Measurements from ENCODE around the gene EFNA1. TPM values are rescaled to one million over a fixed set of nuclear protein-coding genes. Genes with fewer than 3 reads are reported as not detected.

Gene EFNA1
- total and polyA plus RNA-seq, 2 of the 13 experiments (the other 11 are each of a cell fraction or from before 2014, with no cell fraction given) = 81.8 to 874 TPM

DNA sequence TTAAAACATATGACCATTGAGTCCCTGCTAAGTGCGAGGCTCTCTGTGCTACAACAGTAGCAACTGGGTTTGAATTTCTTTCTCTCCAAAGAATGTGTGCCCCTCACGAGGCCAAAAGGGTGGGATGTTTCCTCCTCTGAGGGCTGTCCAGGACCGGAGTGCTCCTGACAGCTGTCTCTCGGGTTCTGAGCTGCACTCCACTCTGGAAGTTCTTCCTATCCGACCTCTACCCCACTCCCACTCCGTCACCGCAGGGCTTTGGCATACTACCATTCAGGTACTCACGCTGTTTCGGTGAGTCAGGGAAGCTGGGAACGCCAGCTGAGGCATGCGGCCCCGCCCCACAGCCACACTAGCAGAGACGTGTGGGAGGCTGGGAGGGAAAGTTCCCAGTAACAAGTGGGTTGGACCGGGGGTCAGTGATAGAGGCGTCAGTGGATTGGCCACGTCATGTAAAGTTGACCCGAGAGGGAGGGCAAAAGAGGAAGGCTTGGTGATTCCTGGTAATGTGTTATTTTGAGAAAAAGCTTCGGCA lies 7.3 kb downstream of the EFNA1 start (continued):
- TF ChIP-seq ZNF280B (CRISPR knock-in tag; IDR thresholded peaks at IDR 0.05; ENCODE audit: borderline replicate concordance) (no peak; the same call in 1 of the 2 replicates), CBX5 (CRISPR knock-in tag; IDR thresholded peaks at IDR 0.05; ENCODE audit: borderline replicate concordance) (no peak), ZNF773 (CRISPR knock-in tag; IDR thresholded peaks at IDR 0.05; ENCODE audit: borderline replicate concordance) (no peak; the same call in 1 of the 2 replicates), CBX1 (IDR thresholded peaks at IDR 0.05; ENCODE audit: low read depth) (no peak), ZNF740 (CRISPR knock-in tag; IDR thresholded peaks at IDR 0.05) (no peak), PITX1 (CRISPR knock-in tag; IDR thresholded peaks at IDR 0.05) (no peak), ISX (CRISPR knock-in tag; conservative IDR thresholded peaks at IDR 0.05) (0 out of 2 replicates have a peak, but pooled peaks have one; percentile 53), PAX8 (CRISPR knock-in tag; IDR thresholded peaks at IDR 0.05; ENCODE audit: borderline replicate concordance) (no peak), BCL6 (CRISPR knock-in tag; IDR thresholded peaks at IDR 0.05) (peak; percentile 37; the same call in 1 of the 2 replicates), ZNF704 (CRISPR knock-in tag; IDR thresholded peaks at IDR 0.05; ENCODE audit: borderline replicate concordance) (no peak), HOXA7 (CRISPR knock-in tag; IDR thresholded peaks at IDR 0.05) (no peak), ZNF496 (CRISPR knock-in tag; IDR thresholded peaks at IDR 0.05; ENCODE audit: insufficient replicate concordance) (no peak), ZNF614 (CRISPR knock-in tag; IDR thresholded peaks at IDR 0.05; ENCODE audit: borderline replicate concordance) (no peak)
- TF ChIP-seq, protein P1, sequence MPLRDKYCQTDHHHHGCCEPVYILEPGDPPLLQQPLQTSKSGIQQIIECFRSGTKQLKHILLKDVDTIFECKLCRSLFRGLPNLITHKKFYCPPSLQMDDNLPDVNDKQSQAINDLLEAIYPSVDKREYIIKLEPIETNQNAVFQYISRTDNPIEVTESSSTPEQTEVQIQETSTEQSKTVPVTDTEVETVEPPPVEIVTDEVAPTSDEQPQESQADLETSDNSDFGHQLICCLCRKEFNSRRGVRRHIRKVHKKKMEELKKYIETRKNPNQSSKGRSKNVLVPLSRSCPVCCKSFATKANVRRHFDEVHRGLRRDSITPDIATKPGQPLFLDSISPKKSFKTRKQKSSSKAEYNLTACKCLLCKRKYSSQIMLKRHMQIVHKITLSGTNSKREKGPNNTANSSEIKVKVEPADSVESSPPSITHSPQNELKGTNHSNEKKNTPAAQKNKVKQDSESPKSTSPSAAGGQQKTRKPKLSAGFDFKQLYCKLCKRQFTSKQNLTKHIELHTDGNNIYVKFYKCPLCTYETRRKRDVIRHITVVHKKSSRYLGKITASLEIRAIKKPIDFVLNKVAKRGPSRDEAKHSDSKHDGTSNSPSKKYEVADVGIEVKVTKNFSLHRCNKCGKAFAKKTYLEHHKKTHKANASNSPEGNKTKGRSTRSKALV (CRISPR knock-in tag; IDR thresholded peaks at IDR 0.05) = peak; percentile 95
- TF ChIP-seq, protein P2, sequence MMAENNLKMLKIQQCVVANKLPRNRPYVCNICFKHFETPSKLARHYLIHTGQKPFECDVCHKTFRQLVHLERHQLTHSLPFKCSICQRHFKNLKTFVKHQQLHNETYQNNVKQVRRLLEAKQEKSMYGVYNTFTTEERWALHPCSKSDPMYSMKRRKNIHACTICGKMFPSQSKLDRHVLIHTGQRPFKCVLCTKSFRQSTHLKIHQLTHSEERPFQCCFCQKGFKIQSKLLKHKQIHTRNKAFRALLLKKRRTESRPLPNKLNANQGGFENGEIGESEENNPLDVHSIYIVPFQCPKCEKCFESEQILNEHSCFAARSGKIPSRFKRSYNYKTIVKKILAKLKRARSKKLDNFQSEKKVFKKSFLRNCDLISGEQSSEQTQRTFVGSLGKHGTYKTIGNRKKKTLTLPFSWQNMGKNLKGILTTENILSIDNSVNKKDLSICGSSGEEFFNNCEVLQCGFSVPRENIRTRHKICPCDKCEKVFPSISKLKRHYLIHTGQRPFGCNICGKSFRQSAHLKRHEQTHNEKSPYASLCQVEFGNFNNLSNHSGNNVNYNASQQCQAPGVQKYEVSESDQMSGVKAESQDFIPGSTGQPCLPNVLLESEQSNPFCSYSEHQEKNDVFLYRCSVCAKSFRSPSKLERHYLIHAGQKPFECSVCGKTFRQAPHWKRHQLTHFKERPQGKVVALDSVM (CRISPR knock-in tag; IDR thresholded peaks at IDR 0.05) = no peak
- TF ChIP-seq, protein P3, sequence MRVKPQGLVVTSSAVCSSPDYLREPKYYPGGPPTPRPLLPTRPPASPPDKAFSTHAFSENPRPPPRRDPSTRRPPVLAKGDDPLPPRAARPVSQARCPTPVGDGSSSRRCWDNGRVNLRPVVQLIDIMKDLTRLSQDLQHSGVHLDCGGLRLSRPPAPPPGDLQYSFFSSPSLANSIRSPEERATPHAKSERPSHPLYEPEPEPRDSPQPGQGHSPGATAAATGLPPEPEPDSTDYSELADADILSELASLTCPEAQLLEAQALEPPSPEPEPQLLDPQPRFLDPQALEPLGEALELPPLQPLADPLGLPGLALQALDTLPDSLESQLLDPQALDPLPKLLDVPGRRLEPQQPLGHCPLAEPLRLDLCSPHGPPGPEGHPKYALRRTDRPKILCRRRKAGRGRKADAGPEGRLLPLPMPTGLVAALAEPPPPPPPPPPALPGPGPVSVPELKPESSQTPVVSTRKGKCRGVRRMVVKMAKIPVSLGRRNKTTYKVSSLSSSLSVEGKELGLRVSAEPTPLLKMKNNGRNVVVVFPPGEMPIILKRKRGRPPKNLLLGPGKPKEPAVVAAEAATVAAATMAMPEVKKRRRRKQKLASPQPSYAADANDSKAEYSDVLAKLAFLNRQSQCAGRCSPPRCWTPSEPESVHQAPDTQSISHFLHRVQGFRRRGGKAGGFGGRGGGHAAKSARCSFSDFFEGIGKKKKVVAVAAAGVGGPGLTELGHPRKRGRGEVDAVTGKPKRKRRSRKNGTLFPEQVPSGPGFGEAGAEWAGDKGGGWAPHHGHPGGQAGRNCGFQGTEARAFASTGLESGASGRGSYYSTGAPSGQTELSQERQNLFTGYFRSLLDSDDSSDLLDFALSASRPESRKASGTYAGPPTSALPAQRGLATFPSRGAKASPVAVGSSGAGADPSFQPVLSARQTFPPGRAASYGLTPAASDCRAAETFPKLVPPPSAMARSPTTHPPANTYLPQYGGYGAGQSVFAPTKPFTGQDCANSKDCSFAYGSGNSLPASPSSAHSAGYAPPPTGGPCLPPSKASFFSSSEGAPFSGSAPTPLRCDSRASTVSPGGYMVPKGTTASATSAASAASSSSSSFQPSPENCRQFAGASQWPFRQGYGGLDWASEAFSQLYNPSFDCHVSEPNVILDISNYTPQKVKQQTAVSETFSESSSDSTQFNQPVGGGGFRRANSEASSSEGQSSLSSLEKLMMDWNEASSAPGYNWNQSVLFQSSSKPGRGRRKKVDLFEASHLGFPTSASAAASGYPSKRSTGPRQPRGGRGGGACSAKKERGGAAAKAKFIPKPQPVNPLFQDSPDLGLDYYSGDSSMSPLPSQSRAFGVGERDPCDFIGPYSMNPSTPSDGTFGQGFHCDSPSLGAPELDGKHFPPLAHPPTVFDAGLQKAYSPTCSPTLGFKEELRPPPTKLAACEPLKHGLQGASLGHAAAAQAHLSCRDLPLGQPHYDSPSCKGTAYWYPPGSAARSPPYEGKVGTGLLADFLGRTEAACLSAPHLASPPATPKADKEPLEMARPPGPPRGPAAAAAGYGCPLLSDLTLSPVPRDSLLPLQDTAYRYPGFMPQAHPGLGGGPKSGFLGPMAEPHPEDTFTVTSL (CRISPR knock-in tag; IDR thresholded peaks at IDR 0.05; ENCODE audit: borderline replicate concordance) = no peak; the same call in 1 of the 2 replicates

Data from HepG2 (cell line).